ENCODE data around the gene DENND4B. TPM values are rescaled to one million over a fixed set of nuclear protein-coding genes. Genes with fewer than 3 reads are reported as not detected.

The DENND4B gene
- total and polyA plus RNA-seq, 4 donors, result 18.9 to 74.4 (median 39.1) TPM

GRCh38 chr1:153940756-153941155, 5.8 kb downstream of the DENND4B start:
- H3K27me3 ChIP-seq (ENCODE audit: control insufficient read depth, insufficient read depth, low read length), result no peaks in the 10 kb centered on the region
- H3K4me1 ChIP-seq (ENCODE audit: control insufficient read depth, insufficient read depth, low read length), result peaks cover 15% of the 10 kb centered on the region
- no peak overlapping the region for H3K27ac ChIP-seq (ENCODE audit: low read depth, low read length)
- no peak overlapping the region for H3K4me3 ChIP-seq (ENCODE audit: low read depth, low read length)
- peaks cover 81% of the 10 kb centered on the region for H3K36me3 ChIP-seq (ENCODE audit: control insufficient read depth, insufficient read depth, low read length)
- no peaks in the 10 kb centered on the region for H3K9me3 ChIP-seq (ENCODE audit: control insufficient read depth, insufficient read depth, low read length)
- WGBS (ENCODE audit: insufficient coverage), result 89% methylated on average over 7 of the region's 8 CpGs
- DNase-seq (ENCODE audit: low read depth in 4 of 6, low spot score in 6 of 6), result no peak

GRCh38 chr1:153939476-153939875, 7.0 kb downstream of the DENND4B start:
- H3K9me3 ChIP-seq (ENCODE audit: control insufficient read depth, insufficient read depth, low read length), result no peaks in the 10 kb centered on the region
- DNase-seq (ENCODE audit: low read depth in 4 of 6, low spot score in 6 of 6), result no peak
- H3K36me3 ChIP-seq (ENCODE audit: control insufficient read depth, insufficient read depth, low read length), result peaks cover 91% of the 10 kb centered on the region
- 91% methylated on average over 11 of the region's 12 CpGs for WGBS (ENCODE audit: insufficient coverage)
- no peak overlapping the region for H3K4me3 ChIP-seq (ENCODE audit: low read depth, low read length)
- H3K27ac ChIP-seq (ENCODE audit: low read depth, low read length), result no peak overlapping the region
- peaks cover 5% of the 10 kb centered on the region for H3K4me1 ChIP-seq (ENCODE audit: control insufficient read depth, insufficient read depth, low read length)
- H3K27me3 ChIP-seq (ENCODE audit: control insufficient read depth, insufficient read depth, low read length), result no peaks in the 10 kb centered on the region

- no peak for DNase-seq (ENCODE audit: low read depth in 4 of 6, low spot score in 6 of 6)
- Histone ChIP-seq H3K36me3 (ENCODE audit: control insufficient read depth, insufficient read depth, low read length) (peaks cover 92% of the 10 kb centered on the region), H3K27ac (ENCODE audit: low read depth, low read length) (no peak overlapping the region), H3K27me3 (ENCODE audit: control insufficient read depth, insufficient read depth, low read length) (no peaks in the 10 kb centered on the region), H3K9me3 (ENCODE audit: control insufficient read depth, insufficient read depth, low read length) (no peaks in the 10 kb centered on the region), H3K4me1 (ENCODE audit: control insufficient read depth, insufficient read depth, low read length) (peaks cover under 1% of the 10 kb centered on the region), H3K4me3 (ENCODE audit: low read depth, low read length) (no peak overlapping the region)
- WGBS (ENCODE audit: insufficient coverage), result 90% methylated on average over 1 of the region's 3 CpGs
Observed at GRCh38 chr1:153938996-153939395, 7.5 kb downstream of the DENND4B start.

- no peak for DNase-seq (ENCODE audit: low read depth in 4 of 6, low spot score in 6 of 6)
- 96% methylated on average over 10 of the region's 10 CpGs for WGBS (ENCODE audit: insufficient coverage)
- no peak overlapping the region for H3K27ac ChIP-seq (ENCODE audit: low read depth, low read length)
- H3K4me1 ChIP-seq (ENCODE audit: control insufficient read depth, insufficient read depth, low read length), result no peaks in the 10 kb centered on the region
- H3K9me3 ChIP-seq (ENCODE audit: control insufficient read depth, insufficient read depth, low read length), result no peaks in the 10 kb centered on the region
- peaks cover 97% of the 10 kb centered on the region for H3K36me3 ChIP-seq (ENCODE audit: control insufficient read depth, insufficient read depth, low read length)
- no peak overlapping the region for H3K4me3 ChIP-seq (ENCODE audit: low read depth, low read length)
- H3K27me3 ChIP-seq (ENCODE audit: control insufficient read depth, insufficient read depth, low read length), result no peaks in the 10 kb centered on the region
Observed at GRCh38 chr1:153937331-153937730, 9.2 kb downstream of the DENND4B start.

- WGBS (ENCODE audit: insufficient coverage), result 92% methylated on average over 12 of the region's 12 CpGs
- H3K4me1 ChIP-seq (ENCODE audit: control insufficient read depth, insufficient read depth, low read length), result no peaks in the 10 kb centered on the region
Observed at GRCh38 chr1:153936011-153936802, 10.3 kb downstream of the DENND4B start.

GRCh38 chr1:153934746-153935145, 11.8 kb downstream of the DENND4B start:
- DNase-seq (ENCODE audit: low read depth in 4 of 6, low spot score in 6 of 6), result no peak
- no peaks in the 10 kb centered on the region for H3K27me3 ChIP-seq (ENCODE audit: control insufficient read depth, insufficient read depth, low read length)
- H3K4me1 ChIP-seq (ENCODE audit: control insufficient read depth, insufficient read depth, low read length), result no peaks in the 10 kb centered on the region
- H3K9me3 ChIP-seq (ENCODE audit: control insufficient read depth, insufficient read depth, low read length), result no peaks in the 10 kb centered on the region
- no peak overlapping the region for H3K4me3 ChIP-seq (ENCODE audit: low read depth, low read length)
- 99% methylated on average over 9 of the region's 9 CpGs for WGBS (ENCODE audit: insufficient coverage)
- no peak overlapping the region for H3K27ac ChIP-seq (ENCODE audit: low read depth, low read length)
- H3K36me3 ChIP-seq (ENCODE audit: control insufficient read depth, insufficient read depth, low read length), result peaks cover 90% of the 10 kb centered on the region

More at GRCh38 chr1:153936011-153936802, 10.3 kb downstream of the DENND4B start:
- Histone ChIP-seq H3K27me3 (ENCODE audit: control insufficient read depth, insufficient read depth, low read length) (no peaks in the 10 kb centered on the region), H3K9me3 (ENCODE audit: control insufficient read depth, insufficient read depth, low read length) (no peaks in the 10 kb centered on the region), H3K27ac (ENCODE audit: low read depth, low read length) (no peak overlapping the region), H3K4me3 (ENCODE audit: low read depth, low read length) (no peak overlapping the region), H3K36me3 (ENCODE audit: control insufficient read depth, insufficient read depth, low read length) (peaks cover 95% of the 10 kb centered on the region)
- no peak for DNase-seq (ENCODE audit: low read depth in 4 of 6, low spot score in 6 of 6)

GRCh38 chr1:153933955-153934354, 12.6 kb downstream of the DENND4B start:
- no peak overlapping the region for H3K4me3 ChIP-seq (ENCODE audit: low read depth, low read length)
- H3K4me1 ChIP-seq (ENCODE audit: control insufficient read depth, insufficient read depth, low read length), result peaks cover 6% of the 10 kb centered on the region
- H3K9me3 ChIP-seq (ENCODE audit: control insufficient read depth, insufficient read depth, low read length), result no peaks in the 10 kb centered on the region
- H3K27me3 ChIP-seq (ENCODE audit: control insufficient read depth, insufficient read depth, low read length), result no peaks in the 10 kb centered on the region
- DNase-seq (ENCODE audit: low read depth in 4 of 6, low spot score in 6 of 6), result no peak
- H3K36me3 ChIP-seq (ENCODE audit: control insufficient read depth, insufficient read depth, low read length), result peaks cover 88% of the 10 kb centered on the region
- H3K27ac ChIP-seq (ENCODE audit: low read depth, low read length), result no peak overlapping the region
- WGBS (ENCODE audit: insufficient coverage), result 97% methylated on average over 9 of the region's 11 CpGs

GRCh38 chr1:153933430-153933829, 13.1 kb downstream of the DENND4B start:
- Histone ChIP-seq H3K4me3 (ENCODE audit: low read depth, low read length) (no peak overlapping the region), H3K27ac (ENCODE audit: low read depth, low read length) (no peak overlapping the region), H3K36me3 (ENCODE audit: control insufficient read depth, insufficient read depth, low read length) (peaks cover 83% of the 10 kb centered on the region), H3K9me3 (ENCODE audit: control insufficient read depth, insufficient read depth, low read length) (no peaks in the 10 kb centered on the region), H3K4me1 (ENCODE audit: control insufficient read depth, insufficient read depth, low read length) (peaks cover 9% of the 10 kb centered on the region), H3K27me3 (ENCODE audit: control insufficient read depth, insufficient read depth, low read length) (no peaks in the 10 kb centered on the region)
- DNase-seq (ENCODE audit: low read depth in 4 of 6, low spot score in 6 of 6), result no peak
- whole genome bisulfite sequencing (ENCODE audit: insufficient coverage), result 96% methylated on average over 14 of the region's 14 CpGs

- peaks cover 75% of the 10 kb centered on the region for H3K36me3 ChIP-seq (ENCODE audit: control insufficient read depth, insufficient read depth, low read length)
- 97% methylated on average over 14 of the region's 18 CpGs for WGBS (ENCODE audit: insufficient coverage)
- peaks cover 15% of the 10 kb centered on the region for H3K4me1 ChIP-seq (ENCODE audit: control insufficient read depth, insufficient read depth, low read length)
- no peak for DNase-seq (ENCODE audit: low read depth in 4 of 6, low spot score in 6 of 6)
- H3K9me3 ChIP-seq (ENCODE audit: control insufficient read depth, insufficient read depth, low read length), result no peaks in the 10 kb centered on the region
- no peaks in the 10 kb centered on the region for H3K27me3 ChIP-seq (ENCODE audit: control insufficient read depth, insufficient read depth, low read length)
- no peak overlapping the region for H3K4me3 ChIP-seq (ENCODE audit: low read depth, low read length)
- H3K27ac ChIP-seq (ENCODE audit: low read depth, low read length), result no peak overlapping the region
Observed at GRCh38 chr1:153932156-153933131, 14.1 kb downstream of the DENND4B start.
